Hepatocyte (in vitro differentiated cells): ENCODE measurements around the gene FAM222A. TPM values are rescaled to one million over a fixed set of nuclear protein-coding genes. Genes with fewer than 3 reads are reported as not detected.

Experiments
- DNase-seq: peaks from one replicate; pipeline ENCODE4 v3.0.0-alpha.2; 2016; ENCODE audit warnings: low spot score
- H2AFZ ChIP-seq: fragments of 200-600 bp; sonication (generic); 2 replicates; pipeline ENCODE4 v1.6.0; 2016; ENCODE audit warnings: antibody characterized with exemption, mild to moderate bottlenecking
- H3K27ac ChIP-seq: fragments of 200-600 bp; sonication (generic); 2 replicates; pipeline ENCODE4 v1.5.1; 2016; ENCODE audit warnings: mild to moderate bottlenecking
- H3K27me3 ChIP-seq: fragments of 200-600 bp; sonication (generic); 2 replicates; pipeline ENCODE4 v1.6.1; 2016
- H3K36me3 ChIP-seq: fragments of 200-600 bp; sonication (generic); replicated peaks from 2 replicates; pipeline ENCODE4 v1.5.1; 2016; ENCODE audit warnings: low read depth; ENCODE audit not compliant: insufficient read depth
- H3K4me1 ChIP-seq: fragments of 200-600 bp; sonication (generic); 2 replicates; pipeline ENCODE4 v1.5.1; 2016; ENCODE audit warnings: mild to moderate bottlenecking, moderate library complexity; ENCODE audit not compliant: insufficient read depth
- H3K4me2 ChIP-seq: fragments of 200-600 bp; sonication (generic); 2 replicates; pipeline ENCODE4 v1.6.0; 2016
- H3K4me3 ChIP-seq: fragments of 200-600 bp; sonication (generic); 2 replicates; pipeline ENCODE4 v1.5.1; 2016; ENCODE audit warnings: mild to moderate bottlenecking
- H3K79me2 ChIP-seq: fragments of 200-600 bp; sonication (generic); 2 replicates; pipeline ENCODE4 v1.6.0; 2017; ENCODE audit warnings: mild to moderate bottlenecking
- H3K9me2 ChIP-seq: fragments of 200-600 bp; sonication (generic); replicated peaks from 2 replicates; pipeline ENCODE4 v1.6.0; 2017; ENCODE audit warnings: mild to moderate bottlenecking; ENCODE audit not compliant: insufficient read depth
- H3K9me3 ChIP-seq: fragments of 200-600 bp; sonication (generic); 2 replicates; pipeline ENCODE4 v1.5.1; 2016; ENCODE audit warnings: low read depth, mild to moderate bottlenecking
- H4K20me1 ChIP-seq: fragments of 200-600 bp; sonication (generic); 2 replicates; pipeline ENCODE4 v1.6.0; 2016; ENCODE audit warnings: mild to moderate bottlenecking; ENCODE audit not compliant: insufficient read depth, poor library complexity, severe bottlenecking
- CTCF ChIP-seq: fragments of 200-600 bp; sonication (generic); IDR thresholded peaks from 2 replicates; pipeline ENCODE4 v1.5.1; 2016; ENCODE audit warnings: antibody characterized with exemption, mild to moderate bottlenecking; ENCODE audit not compliant: poor library complexity
- EZH2 ChIP-seq: fragments of 200-600 bp; sonication (generic); IDR thresholded peaks from 2 replicates; pipeline ENCODE4 v1.6.1; 2016; ENCODE audit warnings: antibody characterized with exemption, mild to moderate bottlenecking, borderline replicate concordance
- EZH2phosphoT487 ChIP-seq: fragments of 200-600 bp; sonication (generic); IDR thresholded peaks from one replicate; pipeline ENCODE4 v1.6.1; 2018; ENCODE audit warnings: antibody characterized with exemption, mild to moderate bottlenecking, low read depth, moderate library complexity; ENCODE audit not compliant: unreplicated experiment, severe bottlenecking
- WGBS: methylation state at CpG from one replicate; pipeline ENCODE4 v1.1.6; 2016; ENCODE audit warnings: low lambda C conversion rate; ENCODE audit errors: missing lambda C conversion rate; 5-methylcytosine and 5-hydroxymethylcytosine counted together
- polyA plus RNA-seq: library from polyadenylated mRNA; unstranded; fragments of >200 nt; fragmentation: Nextera tagmentation; extraction: Ambion mirVana; gene quantifications from 2 replicates; pipeline ENCODE4 v1.2.1, GENCODE V29; 2016
- total RNA-seq: library from RNA; depleted of rRNA; stranded (reverse); fragments of >200 nt; gene quantifications from 2 replicates; pipeline ENCODE4 v1.2.3, GENCODE V29; 2014

FAM222A gene
- total and polyA plus RNA-seq, 2 experiments from 2014 or later: 7.4 to 11.3 TPM

- H3K36me3 ChIP-seq: no peaks in the 10 kb centered on the region
- no peak overlapping the region for H2AFZ ChIP-seq
- TF ChIP-seq CTCF (no peak), EZH2 (no peak), EZH2phosphoT487 (no peak)
- WGBS: 24% methylated on average over 7 of the region's 7 CpGs
- peak overlapping the region; percentile 72 for H3K27ac ChIP-seq
- peaks cover 42% of the 10 kb centered on the region for H3K4me1 ChIP-seq
- H3K79me2 ChIP-seq: peaks cover 4% of the 10 kb centered on the region
- peak overlapping the region; percentile 48 for H3K4me2 ChIP-seq
- H3K27me3 ChIP-seq: no peaks in the 10 kb centered on the region
- H3K9me3 ChIP-seq: no peaks in the 10 kb centered on the region
- DNase-seq: peak; percentile 55
- H3K4me3 ChIP-seq: no peak overlapping the region
- no peaks in the 10 kb centered on the region for H4K20me1 ChIP-seq
- no peaks in the 10 kb centered on the region for H3K9me2 ChIP-seq
Measured at GRCh38 chr12:109737631-109738030, 24.0 kb downstream of the FAM222A start.

GRCh38 chr12:109738209-109738608 lies 24.6 kb downstream of the FAM222A start:
- no peaks in the 10 kb centered on the region for H3K9me3 ChIP-seq
- no peaks in the 10 kb centered on the region for H3K27me3 ChIP-seq
- H3K9me2 ChIP-seq: no peaks in the 10 kb centered on the region
- peak overlapping the region; percentile 72 for H3K27ac ChIP-seq
- TF ChIP-seq EZH2 (no peak), EZH2phosphoT487 (no peak), CTCF (no peak)
- DNase-seq: no peak
- 69% methylated on average over 4 of the region's 4 CpGs for WGBS
- H3K4me1 ChIP-seq: peaks cover 45% of the 10 kb centered on the region
- no peak overlapping the region for H3K4me2 ChIP-seq
- H3K36me3 ChIP-seq: no peaks in the 10 kb centered on the region
- H3K79me2 ChIP-seq: peaks cover 4% of the 10 kb centered on the region
- no peak overlapping the region for H3K4me3 ChIP-seq
- no peak overlapping the region for H2AFZ ChIP-seq
- no peaks in the 10 kb centered on the region for H4K20me1 ChIP-seq

GRCh38 chr12:109738878-109739665 lies 25.4 kb downstream of the FAM222A start:
- Histone ChIP-seq H3K4me3 (no peak overlapping the region), H4K20me1 (no peaks in the 10 kb centered on the region), H3K9me2 (no peaks in the 10 kb centered on the region), H3K4me1 (peaks cover 45% of the 10 kb centered on the region), H3K36me3 (no peaks in the 10 kb centered on the region), H3K27ac (no peak overlapping the region), H3K27me3 (no peaks in the 10 kb centered on the region), H2AFZ (no peak overlapping the region), H3K79me2 (no peaks in the 10 kb centered on the region), H3K4me2 (no peak overlapping the region), H3K9me3 (no peaks in the 10 kb centered on the region)
- TF ChIP-seq EZH2phosphoT487 (no peak), EZH2 (no peak), CTCF (no peak)
- 92% methylated on average over 6 of the region's 6 CpGs for WGBS
- no peak for DNase-seq
